Measurements from ENCODE around the gene FGF1.

- TF ChIP-seq, protein P1, sequence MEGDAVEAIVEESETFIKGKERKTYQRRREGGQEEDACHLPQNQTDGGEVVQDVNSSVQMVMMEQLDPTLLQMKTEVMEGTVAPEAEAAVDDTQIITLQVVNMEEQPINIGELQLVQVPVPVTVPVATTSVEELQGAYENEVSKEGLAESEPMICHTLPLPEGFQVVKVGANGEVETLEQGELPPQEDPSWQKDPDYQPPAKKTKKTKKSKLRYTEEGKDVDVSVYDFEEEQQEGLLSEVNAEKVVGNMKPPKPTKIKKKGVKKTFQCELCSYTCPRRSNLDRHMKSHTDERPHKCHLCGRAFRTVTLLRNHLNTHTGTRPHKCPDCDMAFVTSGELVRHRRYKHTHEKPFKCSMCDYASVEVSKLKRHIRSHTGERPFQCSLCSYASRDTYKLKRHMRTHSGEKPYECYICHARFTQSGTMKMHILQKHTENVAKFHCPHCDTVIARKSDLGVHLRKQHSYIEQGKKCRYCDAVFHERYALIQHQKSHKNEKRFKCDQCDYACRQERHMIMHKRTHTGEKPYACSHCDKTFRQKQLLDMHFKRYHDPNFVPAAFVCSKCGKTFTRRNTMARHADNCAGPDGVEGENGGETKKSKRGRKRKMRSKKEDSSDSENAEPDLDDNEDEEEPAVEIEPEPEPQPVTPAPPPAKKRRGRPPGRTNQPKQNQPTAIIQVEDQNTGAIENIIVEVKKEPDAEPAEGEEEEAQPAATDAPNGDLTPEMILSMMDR (IDR thresholded peaks at IDR 0.05 in 8 of 11, conservative IDR thresholded peaks at IDR 0.05 in 3 of 11): no peak
- TF ChIP-seq POLR2A (IDR thresholded peaks at IDR 0.05): no peak
Observed at GRCh38 chr5:142700566-142700965, 14.7 kb upstream of the FGF1 start.
